NCI-H526 (cell line): ENCODE data around the gene ARL5C.

Source experiments
- DNase-seq, 2 experiments: peaks; one replicate each; lab custom pipeline; 2025; lab: John Stamatoyannopoulos, UW

The ARL5C gene

DNA sequence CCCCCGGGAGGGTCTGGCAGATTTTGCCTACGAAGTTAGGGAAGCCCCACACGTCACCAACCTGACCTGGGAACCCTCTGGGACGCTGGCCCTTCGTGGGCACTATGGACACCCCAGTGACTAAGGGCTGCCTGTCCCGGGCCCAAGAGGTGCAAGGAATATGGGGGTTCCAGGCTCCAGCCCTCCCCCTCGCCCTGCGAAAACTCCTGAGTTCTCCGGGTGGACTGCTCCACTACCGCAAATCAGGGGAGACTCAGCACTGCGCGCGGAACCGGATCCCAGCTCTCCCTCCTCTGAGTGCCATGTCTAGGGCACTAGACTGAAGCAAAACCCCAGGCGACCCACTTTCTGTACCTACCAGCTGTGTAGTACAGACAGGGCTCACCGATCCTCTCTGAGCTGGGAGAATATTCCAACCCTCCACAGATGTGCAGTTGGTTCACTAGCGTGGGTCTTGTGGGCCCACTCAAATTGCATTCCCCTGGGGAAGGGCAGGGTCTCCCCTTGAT lies at the start of gene ARL5C:
Gene ARL5C (minus strand): TSS at position 321 of the 509 bp plus-strand sequence. CDS start 401 bp downstream, outside the sequence.
- no peak for DNase-seq

GRCh38 chr17:39213852-39214251 lies 47.9 kb upstream of the ARL5C start:
- no peak for DNase-seq

DNA sequence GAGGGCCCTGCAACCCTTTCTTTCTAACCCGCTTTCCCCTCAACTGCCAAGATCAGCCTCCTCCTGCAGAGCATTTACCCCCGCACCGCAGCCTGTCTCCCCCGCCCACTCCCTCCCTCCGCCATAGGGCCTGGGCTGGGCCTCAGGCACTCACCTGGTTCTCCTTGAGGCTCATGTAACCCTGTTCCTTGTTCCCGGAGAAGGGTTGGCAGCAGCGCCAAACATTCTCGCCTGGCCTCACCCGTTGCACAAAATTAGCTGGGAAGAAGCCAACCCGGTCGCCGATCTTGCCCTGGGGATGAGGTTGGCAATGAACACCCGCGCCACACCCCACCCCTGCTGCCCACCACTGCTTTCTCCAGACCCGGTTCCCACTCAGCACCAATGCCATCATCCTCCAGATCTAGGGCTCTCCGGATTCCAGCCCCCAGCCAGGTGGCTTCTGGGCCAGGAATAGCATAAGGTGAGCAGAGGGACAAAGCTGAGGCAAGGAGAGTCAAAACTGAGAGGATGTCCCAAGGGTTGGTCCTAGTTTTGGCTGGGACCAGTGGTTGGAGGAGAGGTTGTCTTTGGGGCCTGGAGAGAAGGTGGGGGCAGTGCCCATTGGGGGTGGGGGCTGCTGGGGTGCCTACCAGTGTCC lies 47.0 kb upstream of the ARL5C start:
- no peak for DNase-seq

DNA sequence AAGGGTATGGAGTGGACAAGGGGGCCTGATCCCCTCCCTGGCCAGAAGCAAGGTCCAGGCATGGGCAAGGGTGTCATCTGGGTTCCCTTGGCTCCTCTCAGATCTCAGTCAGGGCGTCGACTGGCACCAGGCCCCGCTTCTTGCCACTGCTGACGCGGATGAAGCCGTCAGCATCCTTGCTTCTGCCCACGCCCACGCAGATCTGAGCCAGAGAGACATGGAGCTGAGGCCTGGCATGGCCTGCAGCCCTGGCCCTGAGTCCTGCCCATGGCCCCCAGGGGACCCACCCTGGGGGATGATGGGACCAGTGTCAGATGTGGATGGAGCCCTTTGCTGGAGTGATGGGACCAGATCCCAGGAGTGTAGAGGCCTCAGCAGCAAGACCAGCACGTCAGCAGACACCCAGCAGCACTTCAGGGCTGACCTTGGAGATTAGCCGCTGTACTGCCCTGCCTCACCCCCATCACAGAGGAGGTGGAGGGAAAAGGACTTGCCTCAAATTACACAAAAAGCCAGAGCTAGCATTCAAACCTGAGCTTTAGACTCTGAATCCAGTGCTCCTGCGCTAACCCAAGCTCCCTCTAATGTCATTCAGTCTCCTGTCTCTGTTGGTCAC lies 46.3 kb upstream of the ARL5C start:
- DNase-seq, result no peak

DNA sequence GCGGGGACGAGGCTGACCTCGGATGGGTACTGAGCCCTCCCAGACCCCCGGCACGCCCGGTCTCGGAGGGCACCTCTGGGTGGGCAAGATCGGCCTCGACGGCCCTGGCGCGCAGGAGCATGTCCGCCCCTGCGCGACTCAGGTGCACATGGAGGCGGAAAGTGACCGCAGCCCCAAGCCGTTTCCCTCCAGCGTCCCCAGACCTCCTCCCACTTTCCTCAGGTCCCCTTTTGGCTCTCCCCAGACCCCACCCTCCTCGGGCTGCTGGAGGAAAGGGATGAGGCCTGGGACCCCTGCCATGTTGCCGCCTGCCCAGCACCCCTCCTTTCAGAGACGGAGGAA lies 44.1 kb upstream of the ARL5C start:
- DNase-seq, result no peak

GRCh38 chr17:39209317-39210092 lies 43.5 kb upstream of the ARL5C start:
- DNase-seq, result no peak

GRCh38 chr17:39208893-39209292 lies 42.9 kb upstream of the ARL5C start:
- peak in 1 of 2 experiments; percentile 37 for DNase-seq

DNA sequence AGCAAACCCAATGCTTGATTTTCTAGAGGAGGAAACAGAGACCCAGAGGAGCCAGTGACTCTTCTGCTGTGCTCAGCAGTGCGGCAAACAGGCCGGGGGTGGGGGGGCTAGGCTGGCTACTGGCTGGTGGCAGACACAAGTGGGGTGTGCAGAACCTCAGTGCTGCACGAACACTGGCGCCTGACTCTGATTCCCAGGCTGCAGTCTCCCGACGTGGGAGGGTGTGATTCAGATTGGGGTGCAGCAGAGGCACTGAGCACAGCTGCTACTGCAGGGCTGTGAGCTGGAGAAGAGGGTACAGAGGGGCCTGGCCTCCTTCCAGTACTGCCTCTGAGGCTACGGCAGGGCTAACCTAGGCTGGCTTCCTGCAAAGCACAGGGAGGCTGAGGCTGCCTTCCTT lies 42.2 kb upstream of the ARL5C start:
- no peak for DNase-seq

DNA sequence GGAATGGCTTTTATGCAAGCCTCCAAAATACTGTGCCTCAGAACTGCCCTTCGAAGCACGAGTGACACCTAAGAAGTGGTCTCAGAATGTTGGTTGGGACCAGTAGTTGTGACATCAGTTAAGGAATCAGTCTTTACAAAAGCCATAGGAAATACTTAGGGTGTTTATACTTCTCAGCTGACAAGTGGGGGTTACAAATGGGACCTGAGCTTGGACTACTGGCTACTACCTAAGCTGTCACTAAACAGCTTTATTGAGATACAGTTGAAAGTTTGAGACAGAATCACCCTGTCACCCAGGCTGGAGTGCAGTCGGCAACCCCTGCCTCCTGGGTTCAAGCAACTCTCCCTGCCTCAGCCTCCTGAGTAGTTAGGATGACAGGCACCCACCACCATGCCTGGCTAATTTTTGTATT lies 39.2 kb upstream of the ARL5C start:
- no peak for DNase-seq

DNA sequence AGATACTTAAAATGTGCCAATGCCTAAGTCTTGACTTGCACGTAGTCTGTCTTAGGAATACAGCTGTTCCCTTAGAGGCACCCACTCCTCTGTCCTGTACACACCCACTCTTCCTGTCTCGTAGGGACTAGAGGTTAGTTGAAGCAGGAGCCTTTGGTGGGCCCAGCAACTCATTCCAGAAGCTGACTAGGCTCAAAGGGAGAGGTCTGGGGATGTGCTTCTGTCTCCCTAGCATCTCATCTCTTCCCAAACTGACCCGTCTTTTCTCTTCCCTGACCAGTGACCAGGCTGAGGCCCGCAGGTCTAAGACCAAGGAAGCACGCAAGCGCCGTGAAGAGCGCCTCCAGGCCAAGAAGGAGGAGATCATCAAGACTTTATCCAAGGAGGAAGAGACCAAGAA lies 38.3 kb upstream of the ARL5C start:
- DNase-seq, result no peak

DNA sequence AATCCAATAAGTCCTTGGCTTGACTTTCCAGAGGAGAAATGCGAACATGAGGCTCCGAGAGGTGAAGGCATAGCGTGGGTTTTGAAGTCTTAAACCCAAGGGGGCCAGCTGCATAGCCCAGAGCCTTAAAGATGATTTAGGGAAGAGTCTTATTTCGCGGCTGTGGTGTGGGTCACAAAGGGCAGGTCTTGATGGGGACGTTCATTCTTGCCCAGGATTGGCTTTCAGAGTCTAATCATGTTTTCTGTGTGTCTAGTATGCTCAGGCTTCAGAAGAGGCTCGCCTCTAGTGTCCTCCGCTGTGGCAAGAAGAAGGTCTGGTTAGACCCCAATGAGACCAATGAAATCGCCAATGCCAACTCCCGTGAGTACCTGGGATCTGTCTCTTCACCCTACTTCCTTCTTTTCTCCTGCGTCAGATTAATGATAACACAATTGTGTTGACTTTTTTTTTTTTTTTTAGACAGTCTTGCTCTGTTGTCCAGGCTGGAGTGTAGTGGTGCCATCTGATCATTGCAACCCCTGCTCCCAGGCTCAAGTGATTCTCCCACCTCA lies 35.1 kb upstream of the ARL5C start:
- no peak for DNase-seq

- peak in 1 of 2 experiments; percentile 90 for DNase-seq
Observed at GRCh38 chr17:39200070-39200879, 34.3 kb upstream of the ARL5C start, which contains the start of gene RPL19. Gene RPL19, plus strand, starts transcription at chr17:39200283. Its CDS starts 62 bp downstream, at chr17:39200345.

DNA sequence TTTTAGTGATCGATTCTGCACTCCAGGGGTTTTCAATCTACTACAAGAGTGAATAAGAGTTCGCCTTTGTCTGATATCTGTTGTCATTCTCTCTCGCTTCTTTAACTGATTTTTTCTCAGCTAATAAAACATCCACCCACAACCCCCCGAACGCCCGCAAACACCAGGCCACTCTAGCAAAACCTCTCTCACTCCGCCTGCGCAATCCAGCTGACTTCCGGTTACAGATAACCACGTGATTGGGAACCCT lies 33.8 kb upstream of the ARL5C start:
- peak; percentile 86 to 93 for DNase-seq

DNA sequence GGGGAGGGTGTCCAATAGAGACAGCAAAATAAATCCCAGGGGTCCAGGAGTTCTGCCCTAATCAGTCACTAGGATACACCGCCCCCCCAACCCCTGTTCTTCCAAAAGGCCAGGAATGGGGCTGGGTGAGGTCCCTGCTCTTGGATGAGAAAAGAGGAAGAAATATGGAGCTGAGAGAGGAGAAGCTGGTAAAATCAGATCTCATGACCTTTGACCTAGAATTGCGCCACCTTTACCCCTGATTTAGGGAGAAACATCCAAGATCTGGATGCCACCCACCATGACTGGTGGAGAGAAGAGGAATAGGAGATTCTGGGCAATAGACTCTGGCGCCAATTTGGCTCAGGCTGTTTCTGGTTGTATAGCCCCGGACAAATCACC lies 32.2 kb upstream of the ARL5C start:
- no peak for DNase-seq

DNA sequence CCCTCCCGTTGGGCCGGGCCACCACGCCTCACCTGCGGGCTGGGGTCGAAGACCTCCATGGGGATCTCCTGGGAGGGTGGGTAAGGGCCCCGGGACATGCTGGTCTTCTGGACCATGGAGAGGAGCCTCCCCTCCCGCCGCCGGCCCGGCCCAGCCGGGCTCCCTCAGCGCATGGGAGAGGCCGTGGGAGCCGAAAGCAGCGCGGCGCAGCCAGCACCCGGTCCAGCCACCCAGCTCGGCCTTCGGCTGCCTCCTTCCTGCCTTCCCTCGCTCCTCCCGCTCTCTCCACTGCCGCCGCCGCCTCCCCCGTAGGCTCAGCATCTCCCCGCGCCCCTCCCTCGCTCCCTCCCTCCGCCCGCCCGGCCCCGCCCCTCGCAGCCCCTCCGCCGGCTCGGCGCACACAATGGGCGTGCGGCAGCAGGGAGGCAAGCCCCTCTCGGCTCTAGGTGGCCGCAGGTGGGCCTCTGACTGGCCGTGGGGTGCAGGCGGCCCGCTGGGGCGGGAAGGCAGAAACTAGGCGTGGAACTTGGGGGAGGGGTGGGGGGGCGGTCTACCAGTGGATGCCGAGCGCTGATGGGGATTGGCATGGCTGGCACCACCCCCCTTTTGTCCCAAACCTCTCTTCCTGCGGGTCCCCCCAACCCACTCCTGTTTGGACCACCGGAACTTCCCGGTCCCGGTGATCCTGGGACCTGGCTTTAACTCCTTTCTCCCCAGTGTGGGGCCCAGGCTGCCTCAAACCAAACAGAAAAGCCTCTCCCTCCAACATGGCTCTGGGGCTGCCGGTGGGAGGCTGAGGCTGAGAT lies 31.6 kb upstream of the ARL5C start, which contains the start of gene CACNB1:
Gene CACNB1 (minus strand): TSS at position 290 of the 806 bp plus-strand sequence. CDS start 174 bp downstream, at position 116.
- peak; percentile 60 to 87 for DNase-seq

GRCh38 chr17:39196808-39197291 lies 30.9 kb upstream of the ARL5C start:
- peak in 1 of 2 experiments; percentile 58 for DNase-seq

- DNase-seq, result no peak
Observed at GRCh38 chr17:39196241-39196807, 30.4 kb upstream of the ARL5C start.

DNA sequence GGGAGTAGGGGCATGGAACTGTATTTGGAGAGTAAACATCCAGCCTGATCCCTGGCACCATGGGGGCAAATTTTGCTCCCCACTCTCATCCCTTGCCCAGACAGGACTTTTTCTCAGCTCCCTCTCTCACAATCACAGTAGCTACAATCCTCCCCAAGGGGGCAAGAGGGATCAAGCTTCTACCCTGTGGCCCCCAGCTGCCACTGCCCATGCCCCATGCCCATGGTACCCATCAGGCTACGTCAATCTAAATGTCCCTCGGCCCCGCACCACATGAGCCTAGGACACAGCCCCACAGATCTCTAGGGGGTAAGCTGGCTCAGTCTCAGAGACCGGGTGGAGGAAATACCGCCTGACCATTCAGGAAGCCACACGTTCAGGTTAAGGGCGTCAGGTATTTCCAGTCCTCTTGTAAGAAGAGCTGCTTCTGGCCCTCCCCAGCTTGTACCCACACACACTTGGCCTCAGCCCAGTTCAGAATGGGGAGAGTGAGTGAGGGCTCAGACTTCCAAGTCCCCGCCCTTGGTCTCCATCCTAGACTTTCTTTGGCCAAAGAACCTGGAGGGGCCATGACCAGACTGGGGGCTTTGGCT lies 29.7 kb upstream of the ARL5C start:
- DNase-seq, result no peak

DNA sequence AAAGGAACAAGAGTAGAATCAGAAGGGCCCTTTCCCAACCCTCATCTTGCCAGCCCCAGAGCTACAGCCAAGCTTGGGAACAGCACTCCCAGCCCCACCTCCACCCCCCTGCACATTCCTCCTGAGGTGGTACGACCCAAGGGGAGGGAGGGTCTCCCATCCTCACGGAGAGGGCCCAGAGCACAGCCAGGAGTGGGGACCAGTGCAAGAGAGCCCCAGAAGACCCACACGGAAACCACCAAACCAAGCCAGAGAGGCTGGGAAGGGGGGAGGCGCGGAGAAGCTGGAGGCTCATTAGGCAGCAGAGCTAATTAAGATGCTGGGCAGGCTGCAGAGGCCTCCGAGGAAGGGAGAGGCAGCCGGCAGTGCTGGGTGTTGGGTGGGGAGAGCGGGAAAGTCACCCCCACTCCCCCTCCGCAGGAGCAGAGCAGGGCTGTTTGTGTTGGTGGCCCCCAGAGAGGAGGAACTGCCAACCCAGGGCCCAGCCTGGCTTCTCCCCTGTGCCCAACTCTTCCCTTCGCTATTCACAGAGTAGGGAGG lies 29.1 kb upstream of the ARL5C start:
- DNase-seq, result no peak
